B cell (primary cell): Measurements from ENCODE around the gene SRRM4.

ENCODE experiments used
- CTCF ChIP-seq: fragments of 200-600 bp; IDR thresholded peaks from one replicate; pipeline ENCODE4 v1.8.0; 2022; ENCODE audit warnings: antibody characterized with exemption, mild to moderate bottlenecking
- EZH2 ChIP-seq: IDR thresholded peaks from 2 replicates; pipeline ENCODE4 v1.6.1; 2012; ENCODE audit warnings: borderline replicate concordance, low read depth, mild to moderate bottlenecking, moderate library complexity, low read length; ENCODE audit not compliant: insufficient read depth, poor library complexity, severe bottlenecking

GRCh38 chr12:119025786-119026185 lies 44.4 kb downstream of the SRRM4 start:
- TF ChIP-seq CTCF (no peak), EZH2 (no peak)
